Measurements from ENCODE around the gene PLXNA2. TPM values are rescaled to one million over a fixed set of nuclear protein-coding genes. Genes with fewer than 3 reads are reported as not detected.

Gene PLXNA2
- total RNA-seq, 4 donors from 2014 or later, result 17.2 to 29.7 (median 24.6) TPM

- DNase-seq (ENCODE audit: low spot score in 2 of 2), result no peak
- H3K27me3 ChIP-seq, result peaks cover 0 to 23% of the 10 kb centered on the region in 2 donors
- TF ChIP-seq, protein P1, sequence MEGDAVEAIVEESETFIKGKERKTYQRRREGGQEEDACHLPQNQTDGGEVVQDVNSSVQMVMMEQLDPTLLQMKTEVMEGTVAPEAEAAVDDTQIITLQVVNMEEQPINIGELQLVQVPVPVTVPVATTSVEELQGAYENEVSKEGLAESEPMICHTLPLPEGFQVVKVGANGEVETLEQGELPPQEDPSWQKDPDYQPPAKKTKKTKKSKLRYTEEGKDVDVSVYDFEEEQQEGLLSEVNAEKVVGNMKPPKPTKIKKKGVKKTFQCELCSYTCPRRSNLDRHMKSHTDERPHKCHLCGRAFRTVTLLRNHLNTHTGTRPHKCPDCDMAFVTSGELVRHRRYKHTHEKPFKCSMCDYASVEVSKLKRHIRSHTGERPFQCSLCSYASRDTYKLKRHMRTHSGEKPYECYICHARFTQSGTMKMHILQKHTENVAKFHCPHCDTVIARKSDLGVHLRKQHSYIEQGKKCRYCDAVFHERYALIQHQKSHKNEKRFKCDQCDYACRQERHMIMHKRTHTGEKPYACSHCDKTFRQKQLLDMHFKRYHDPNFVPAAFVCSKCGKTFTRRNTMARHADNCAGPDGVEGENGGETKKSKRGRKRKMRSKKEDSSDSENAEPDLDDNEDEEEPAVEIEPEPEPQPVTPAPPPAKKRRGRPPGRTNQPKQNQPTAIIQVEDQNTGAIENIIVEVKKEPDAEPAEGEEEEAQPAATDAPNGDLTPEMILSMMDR (IDR thresholded peaks at IDR 0.05), result no peak
- WGBS, 2 donors, result 82 to 90% methylated on average over 3 of the region's 3 CpGs
- H3K36me3 ChIP-seq, result no peaks in the 10 kb centered on the region
- H3K27ac ChIP-seq, result no peak overlapping the region
- peaks cover 0 to 5% (median 0%) of the 10 kb centered on the region in 4 donors for H3K4me1 ChIP-seq
- H3K4me3 ChIP-seq, result no peak overlapping the region
- no peaks in the 10 kb centered on the region for H3K9me3 ChIP-seq
Measured at GRCh38 chr1:208276757-208277435, 32.7 kb upstream of the PLXNA2 start.

GRCh38 chr1:208275083-208275482, 30.9 kb upstream of the PLXNA2 start:
- Histone ChIP-seq H3K4me3 (no peak overlapping the region), H3K27me3 (peaks cover 0 to 40% of the 10 kb centered on the region in 2 donors), H3K9me3 (no peaks in the 10 kb centered on the region), H3K36me3 (no peaks in the 10 kb centered on the region), H3K4me1 (peaks cover 0 to 5% (median 0%) of the 10 kb centered on the region in 4 donors), H3K27ac (no peak overlapping the region)
- WGBS, 2 donors, result 78 to 81% methylated on average over 2 of the region's 2 CpGs
- no peak for DNase-seq (ENCODE audit: low spot score in 2 of 2)
- TF ChIP-seq, protein P1 (IDR thresholded peaks at IDR 0.05), result no peak
- no peak for TF ChIP-seq EP300 (IDR thresholded peaks at IDR 0.05)

DNA sequence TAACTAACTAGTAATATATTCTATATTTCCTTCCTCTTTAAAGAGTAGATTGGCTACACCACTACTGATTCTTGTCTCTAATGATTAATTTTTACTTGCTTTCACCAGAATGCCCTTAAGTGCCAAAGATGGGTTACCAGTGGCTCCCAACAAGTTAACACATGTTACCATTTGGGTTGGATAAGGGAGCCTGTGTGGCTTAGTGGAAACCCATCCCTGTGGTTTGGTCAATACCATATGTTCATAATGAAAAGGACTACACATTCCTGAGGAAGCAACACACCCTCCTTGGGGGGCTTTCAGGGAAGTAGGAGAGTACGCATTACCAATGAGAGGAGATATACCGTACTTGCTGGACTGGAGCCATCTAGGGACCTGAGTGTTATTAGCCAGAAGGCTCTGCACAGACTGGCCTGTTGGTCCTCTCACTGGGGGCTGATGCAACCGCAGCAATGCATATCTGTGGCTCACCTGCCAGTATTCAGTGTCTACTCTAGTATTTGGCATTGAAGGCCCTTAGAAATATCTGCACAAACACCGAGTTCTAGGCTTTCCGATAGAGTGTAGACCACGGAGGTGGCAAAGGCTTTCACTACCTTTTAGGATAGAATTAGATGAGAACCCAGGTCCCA, 29.3 kb upstream of the PLXNA2 start:
- Histone ChIP-seq H3K4me1 (peaks cover 0 to under 1% (median 0%) of the 10 kb centered on the region in 4 donors), H3K27ac (no peak overlapping the region), H3K9me3 (no peaks in the 10 kb centered on the region), H3K4me3 (no peak overlapping the region), H3K27me3 (peaks cover 0 to 56% of the 10 kb centered on the region in 2 donors), H3K36me3 (no peaks in the 10 kb centered on the region)
- 87 to 91% methylated on average over 6 of the region's 6 CpGs for WGBS, 2 donors
- DNase-seq (ENCODE audit: low spot score in 2 of 2), result no peak
- TF ChIP-seq POLR2A (IDR thresholded peaks at IDR 0.05), result no peak
- TF ChIP-seq EP300 (IDR thresholded peaks at IDR 0.05), result no peak
- TF ChIP-seq, protein P1 (IDR thresholded peaks at IDR 0.05), result no peak

- 87 to 92% methylated on average over 1 of the region's 1 CpG for WGBS, 2 donors
- H3K4me3 ChIP-seq, result no peak overlapping the region
- no peak overlapping the region for H3K27ac ChIP-seq
- DNase-seq (ENCODE audit: low spot score in 2 of 2), result no peak
- H3K36me3 ChIP-seq, result no peaks in the 10 kb centered on the region
- no peaks in the 10 kb centered on the region for H3K4me1 ChIP-seq
- no peaks in the 10 kb centered on the region for H3K9me3 ChIP-seq
- H3K27me3 ChIP-seq, result peaks cover 0 to 56% of the 10 kb centered on the region in 2 donors
- TF ChIP-seq, protein P1 (IDR thresholded peaks at IDR 0.05), result no peak
- TF ChIP-seq POLR2A (IDR thresholded peaks at IDR 0.05), result no peak
- no peak for TF ChIP-seq EP300 (IDR thresholded peaks at IDR 0.05)
Measured at GRCh38 chr1:208272713-208273112, 28.5 kb upstream of the PLXNA2 start.

- Histone ChIP-seq H3K27ac (no peak overlapping the region), H3K4me3 (no peak overlapping the region), H3K4me1 (no peaks in the 10 kb centered on the region), H3K36me3 (no peaks in the 10 kb centered on the region), H3K9me3 (no peaks in the 10 kb centered on the region), H3K27me3 (peaks cover 0 to 60% of the 10 kb centered on the region in 2 donors)
- no peak for DNase-seq (ENCODE audit: low spot score in 2 of 2)
- TF ChIP-seq, protein P1 (IDR thresholded peaks at IDR 0.05), result no peak
- no peak for TF ChIP-seq POLR2A (IDR thresholded peaks at IDR 0.05)
- TF ChIP-seq EP300 (IDR thresholded peaks at IDR 0.05), result no peak
- 77 to 93% methylated on average over 2 of the region's 2 CpGs for WGBS, 2 donors
Measured at GRCh38 chr1:208272311-208272710, 28.1 kb upstream of the PLXNA2 start.
